Stimulated activated CD4-positive, alpha-beta T cell treated with anti-CD3 and anti-CD28 coated beads, TNF-alpha, amount 100 ng/mL, for 4 hours (primary cell): ENCODE data around the gene C10orf120.

Experiments used
- DNase-seq, 3 experiments: peaks; one replicate each; pipeline ENCODE4 v3.0.0-alpha.2; 2020; ENCODE audit warnings: low read depth in 3 of 3

C10orf120 gene

DNA sequence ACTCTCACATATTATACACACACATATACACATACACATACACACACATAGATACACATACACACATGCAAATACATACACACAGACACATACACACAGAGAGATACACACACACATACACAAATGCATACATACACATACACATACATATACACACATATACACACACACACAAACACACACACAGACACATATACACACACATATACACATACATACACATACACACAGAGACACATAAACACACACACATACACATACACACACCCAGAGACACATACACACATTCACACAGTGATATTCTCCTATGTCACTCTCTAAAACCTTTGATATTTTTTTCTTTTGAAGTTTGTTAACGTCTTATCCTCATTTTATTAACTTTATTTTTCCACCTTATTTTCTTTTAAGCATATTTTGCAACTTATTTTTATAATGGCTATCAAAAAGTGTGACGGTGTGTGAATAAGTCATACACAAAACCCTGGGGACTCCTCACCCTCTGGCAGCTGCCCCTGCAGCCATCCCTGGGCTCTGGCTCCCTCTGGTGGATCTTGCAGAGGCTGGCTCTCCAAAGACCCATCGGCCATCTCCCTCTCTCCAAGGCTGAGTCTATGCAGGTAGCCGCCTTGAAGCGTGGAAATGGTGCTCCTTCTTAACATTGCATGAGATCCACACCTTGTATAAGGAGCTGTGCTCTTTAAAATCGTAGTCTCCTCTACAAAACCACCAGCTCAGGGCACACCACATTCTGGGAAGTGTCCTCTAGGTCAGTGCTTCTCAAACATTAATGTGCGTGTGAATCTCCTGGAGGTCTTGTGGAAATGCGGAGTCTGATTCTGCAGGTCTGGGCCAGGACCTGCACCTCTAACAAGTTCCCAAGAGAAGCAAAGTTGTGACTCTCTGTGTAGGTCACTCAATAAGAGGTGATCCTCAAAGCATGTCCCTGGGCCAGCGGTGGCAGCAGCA, 4.1 kb upstream of the C10orf120 start:
- DNase-seq, result peak; percentile 4 to 14 (median 9)

DNA sequence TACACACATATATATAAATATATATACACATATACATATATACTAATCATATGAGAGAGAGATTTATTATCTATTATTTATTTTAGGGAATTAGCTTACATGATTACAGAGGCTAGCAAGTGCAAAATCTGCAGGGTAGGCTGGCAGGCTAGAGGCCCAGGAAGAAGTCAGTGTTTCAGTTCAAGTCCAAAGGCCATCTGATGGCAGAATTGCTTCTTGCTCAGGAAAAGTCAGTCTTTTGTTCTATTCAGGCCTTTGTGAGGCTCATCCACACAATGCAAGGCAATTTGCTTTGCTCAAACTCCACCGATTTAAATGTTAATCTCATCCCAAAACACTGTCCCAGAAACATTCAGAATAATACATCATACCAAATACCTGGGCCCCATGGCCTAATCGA, 2.6 kb upstream of the C10orf120 start:
- DNase-seq, result no peak

DNA sequence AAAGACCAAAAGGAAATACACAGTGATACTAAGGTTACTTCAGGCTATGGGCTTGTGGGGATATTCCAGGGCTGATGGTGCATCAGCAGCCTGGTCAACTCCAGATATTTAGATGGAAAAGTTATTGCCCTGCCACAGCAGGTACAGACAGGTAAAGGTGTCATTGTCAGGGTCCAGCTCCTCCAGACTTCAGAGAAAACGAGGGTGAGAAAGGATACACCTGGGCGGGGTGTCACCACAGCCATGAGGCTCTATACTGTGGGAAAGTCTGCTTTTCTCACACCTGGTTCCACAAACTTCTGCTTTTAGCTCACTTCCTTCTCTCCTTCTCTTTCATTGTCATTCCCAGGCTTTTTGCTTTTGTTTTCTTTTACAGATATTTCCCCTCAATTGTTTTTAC, 2.0 kb upstream of the C10orf120 start:
- DNase-seq, result no peak

DNA sequence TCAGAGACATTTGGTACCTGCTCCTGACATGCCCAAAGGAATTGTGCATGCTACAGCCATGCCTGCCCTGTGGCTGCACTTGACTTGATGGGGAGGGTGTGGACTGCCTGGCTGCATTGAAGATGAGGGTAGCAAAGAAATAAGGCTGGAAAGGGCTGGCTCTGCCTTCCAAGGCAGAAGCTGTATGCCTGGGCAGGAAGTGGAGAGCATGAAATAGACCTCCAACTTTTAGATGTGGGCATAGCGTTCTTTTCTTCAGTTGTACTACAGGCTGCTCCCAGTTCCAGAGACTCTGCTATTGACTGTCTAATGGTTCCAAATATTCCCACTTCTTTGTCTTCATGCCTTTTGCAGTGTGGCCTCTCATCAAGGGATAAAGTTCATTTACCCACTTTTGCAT, 3.0 kb downstream of the C10orf120 start:
- no peak for DNase-seq

DNA sequence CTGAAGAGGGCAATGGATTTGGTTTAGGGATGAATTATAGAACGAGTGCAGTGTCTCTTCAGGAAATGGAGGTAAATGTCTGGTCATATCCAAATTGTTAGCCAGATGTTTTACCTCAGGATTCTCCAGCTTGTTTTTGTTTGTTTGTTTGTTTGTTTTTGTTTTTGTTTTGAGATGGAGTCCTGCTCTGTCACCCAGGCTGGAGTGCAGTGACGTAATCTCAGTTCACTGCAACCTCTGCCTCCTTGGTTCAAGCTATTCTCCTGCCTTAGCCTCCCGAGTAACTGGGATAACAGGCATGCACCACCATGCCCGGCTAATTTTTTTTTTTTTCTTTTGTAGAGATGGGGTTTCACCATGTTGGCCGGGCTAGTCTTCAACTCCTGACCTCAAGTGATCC, 6.9 kb downstream of the C10orf120 start:
- DNase-seq, result no peak

DNA sequence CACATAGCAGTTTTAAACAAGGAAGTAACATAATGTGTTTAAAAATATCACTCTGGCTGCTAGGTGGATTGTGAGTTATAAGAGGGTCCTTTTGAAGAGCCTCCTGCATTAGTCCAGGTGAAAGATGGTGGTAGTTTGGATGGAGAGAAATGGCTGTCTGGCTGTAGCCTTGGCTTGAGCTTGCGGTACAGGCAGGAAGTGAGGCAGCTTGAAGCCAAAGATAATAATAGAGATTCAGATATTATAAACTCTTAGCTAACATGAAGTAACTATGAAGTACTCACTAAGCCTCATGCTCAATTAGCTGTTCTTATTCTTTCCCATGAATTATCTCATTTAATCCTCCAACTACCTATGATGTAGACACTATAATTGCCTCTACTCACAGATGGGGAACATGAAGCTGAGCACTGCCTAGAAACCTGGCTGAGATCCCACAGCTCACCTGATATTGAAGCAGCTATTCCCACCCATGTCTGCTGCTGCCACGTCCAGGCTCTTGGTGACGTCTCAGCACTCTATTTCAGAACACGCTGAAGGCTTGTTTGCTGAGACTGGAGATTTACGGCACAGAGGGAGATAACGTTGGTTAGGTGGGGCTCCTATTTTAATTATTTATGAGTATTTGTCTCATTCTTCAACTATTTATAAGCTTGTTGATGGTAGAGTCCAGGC, 10.4 kb downstream of the C10orf120 start:
- no peak for DNase-seq

DNA sequence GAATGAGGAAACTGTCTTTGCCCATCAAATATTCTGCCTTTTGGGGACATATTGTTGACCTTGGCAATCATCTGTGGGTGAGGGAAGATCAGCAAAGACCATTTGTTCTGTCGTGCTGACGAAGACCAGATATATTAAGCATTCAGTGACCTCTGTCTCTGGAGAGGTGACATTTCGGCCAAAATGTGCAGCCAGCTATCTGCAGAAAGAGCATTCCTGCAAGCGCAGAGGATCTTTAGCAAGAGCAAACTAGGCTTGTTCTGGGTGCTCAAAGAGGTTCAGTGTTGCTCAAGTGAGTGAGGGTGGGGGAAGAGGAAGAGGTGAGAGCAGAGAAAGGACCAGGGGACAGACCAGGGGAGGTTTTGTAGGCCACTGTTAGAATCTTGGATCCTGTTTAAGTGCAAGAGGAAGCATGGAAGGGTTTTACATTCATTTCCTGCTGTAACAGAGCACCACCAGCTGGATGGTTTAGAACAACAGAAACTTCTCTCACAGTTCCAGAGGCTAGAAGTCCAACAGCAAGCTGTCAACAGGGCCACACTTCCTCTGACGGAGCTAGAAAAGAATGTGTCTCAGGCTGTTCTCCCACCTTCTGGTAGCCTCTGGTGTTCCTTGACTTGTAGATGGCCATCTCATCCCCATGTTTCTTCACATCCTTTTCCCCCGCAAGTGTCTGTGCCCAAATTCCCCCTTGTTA, 11.2 kb downstream of the C10orf120 start:
- no peak for DNase-seq

DNA sequence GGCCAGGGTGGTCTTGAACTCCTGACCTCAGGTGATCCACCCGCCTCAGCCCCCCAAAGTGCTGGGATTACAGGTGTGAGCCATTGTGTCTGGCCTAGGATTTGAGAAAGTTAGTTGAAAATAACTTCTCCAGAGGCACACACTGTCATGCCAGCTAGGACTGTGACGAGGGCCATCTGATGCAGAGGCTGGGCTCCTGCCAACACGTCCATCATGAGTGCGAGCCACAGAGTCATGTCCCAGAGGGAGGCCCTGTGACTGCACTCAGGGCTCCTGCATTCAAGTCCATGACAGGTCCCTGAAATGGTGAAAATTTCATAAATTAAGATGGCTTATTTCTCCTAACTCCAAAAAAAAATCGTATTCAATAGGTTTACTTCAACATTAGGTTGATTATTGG, 17.1 kb downstream of the C10orf120 start:
- no peak for DNase-seq

DNA sequence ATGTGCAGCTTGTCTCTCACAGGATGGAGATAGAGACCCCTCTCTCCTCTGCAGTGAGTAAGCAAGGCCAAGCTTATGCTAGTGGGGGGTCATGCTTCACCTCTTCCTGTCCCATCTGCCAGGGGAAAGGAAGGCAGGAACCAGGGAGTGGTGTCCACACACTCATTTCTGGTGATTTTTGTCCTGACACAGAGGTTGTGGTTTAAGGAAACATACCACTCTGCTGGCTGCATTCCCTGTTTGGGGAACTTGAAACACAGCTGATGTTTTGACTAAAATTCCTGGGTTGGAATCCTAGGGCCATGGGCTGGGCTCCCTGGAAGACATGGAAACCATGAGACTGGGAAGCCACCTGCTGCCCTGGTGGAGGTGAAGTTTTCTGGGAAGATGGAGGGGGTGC, 21.4 kb downstream of the C10orf120 start:
- DNase-seq, result no peak

DNA sequence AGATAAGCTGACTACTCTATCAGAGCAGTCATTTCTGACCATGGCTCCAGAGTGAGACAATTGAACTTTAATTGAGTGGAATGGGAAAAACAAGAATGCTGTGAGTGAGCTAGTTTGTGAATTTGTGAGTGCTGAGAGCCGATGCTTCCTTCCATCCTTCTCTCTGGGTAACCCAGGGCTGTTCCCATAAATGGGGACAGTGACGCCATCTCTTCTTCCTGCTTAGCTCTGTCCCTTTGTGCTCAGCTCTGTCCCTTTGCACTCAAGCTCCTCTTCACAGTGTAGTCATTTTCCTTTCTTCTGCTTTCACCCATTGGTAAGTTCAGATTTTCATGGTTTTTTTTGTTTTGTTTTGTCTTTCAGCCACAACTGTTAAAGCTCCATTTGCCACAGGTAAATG, 24.4 kb downstream of the C10orf120 start:
- DNase-seq, result no peak

DNA sequence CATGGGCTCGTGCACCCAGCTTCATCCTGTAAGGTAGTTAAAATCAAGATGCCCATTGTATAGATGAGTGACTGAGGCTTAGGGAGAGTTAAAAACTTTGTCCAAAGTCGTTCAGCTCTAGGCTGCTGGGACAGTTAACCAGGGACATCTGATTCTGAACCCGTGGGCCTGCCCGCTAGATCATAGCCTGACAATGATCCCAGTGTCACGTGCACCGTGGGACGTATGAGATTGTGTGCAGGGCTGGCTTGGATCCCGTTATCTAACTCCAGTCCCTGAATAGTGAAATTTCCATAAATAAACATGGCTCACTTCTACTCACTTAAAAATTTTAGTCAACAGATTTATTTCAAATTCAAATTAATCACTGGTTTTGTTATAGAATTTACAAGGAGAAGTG, 24.9 kb downstream of the C10orf120 start:
- DNase-seq, result no peak

DNA sequence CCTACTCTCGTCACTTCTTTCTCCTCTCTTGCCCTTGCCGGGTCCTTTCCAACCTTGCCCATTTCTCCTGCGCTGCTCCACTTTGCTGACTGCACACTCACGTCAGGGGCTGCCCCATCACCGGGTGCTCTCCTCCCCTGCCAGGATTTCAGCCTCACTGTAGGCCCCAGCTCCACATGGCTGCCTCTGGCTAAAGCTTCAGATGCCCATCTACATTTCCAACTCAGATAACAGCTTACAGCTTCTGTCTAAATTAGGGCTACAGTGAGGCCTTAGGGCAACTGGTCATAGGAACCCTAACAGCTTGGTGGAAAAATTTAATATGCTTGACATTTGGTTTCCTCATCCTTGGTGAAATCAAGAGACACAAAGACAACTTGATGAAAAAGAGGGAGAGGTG, 25.9 kb downstream of the C10orf120 start:
- no peak for DNase-seq

DNA sequence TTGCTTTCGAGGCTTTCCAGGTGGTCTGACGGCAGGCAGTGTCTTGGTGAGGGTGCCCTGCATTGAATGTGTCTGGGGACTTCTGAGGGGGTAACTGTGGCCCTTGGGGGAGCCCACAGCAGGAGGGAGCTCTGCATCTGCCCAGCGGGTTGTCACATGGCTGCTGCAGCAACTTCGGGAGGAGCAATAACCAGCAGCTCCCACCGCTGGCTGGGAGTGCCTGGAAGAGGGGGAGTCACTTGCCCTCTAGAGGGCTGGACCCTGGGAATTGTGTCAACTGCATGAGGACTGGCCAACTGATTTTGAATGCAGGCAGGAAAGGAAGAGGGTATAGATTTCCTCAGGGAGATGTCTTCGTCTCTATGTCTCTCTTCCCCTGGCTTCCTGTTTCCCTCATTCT, 26.4 kb downstream of the C10orf120 start:
- no peak for DNase-seq

DNA sequence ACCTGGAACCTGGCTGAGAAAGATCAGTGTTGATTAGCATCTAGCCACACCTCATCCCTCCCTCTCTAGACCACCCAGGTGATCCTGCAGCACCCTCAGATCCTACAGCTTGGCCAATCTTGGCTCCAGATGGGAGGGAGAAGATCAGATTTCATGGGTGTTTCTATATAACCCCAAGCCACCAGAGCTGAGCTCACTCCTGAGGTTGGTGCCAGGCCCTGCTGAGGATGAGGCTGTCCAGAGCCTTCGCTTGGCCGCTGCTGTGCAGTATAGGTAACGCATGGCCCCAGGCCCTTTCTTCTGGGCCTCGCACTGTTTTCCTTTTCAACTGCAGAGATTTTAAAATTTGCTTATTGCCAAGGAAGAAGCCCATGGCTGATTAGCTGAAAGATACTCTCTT, 27.0 kb downstream of the C10orf120 start:
- no peak for DNase-seq

DNA sequence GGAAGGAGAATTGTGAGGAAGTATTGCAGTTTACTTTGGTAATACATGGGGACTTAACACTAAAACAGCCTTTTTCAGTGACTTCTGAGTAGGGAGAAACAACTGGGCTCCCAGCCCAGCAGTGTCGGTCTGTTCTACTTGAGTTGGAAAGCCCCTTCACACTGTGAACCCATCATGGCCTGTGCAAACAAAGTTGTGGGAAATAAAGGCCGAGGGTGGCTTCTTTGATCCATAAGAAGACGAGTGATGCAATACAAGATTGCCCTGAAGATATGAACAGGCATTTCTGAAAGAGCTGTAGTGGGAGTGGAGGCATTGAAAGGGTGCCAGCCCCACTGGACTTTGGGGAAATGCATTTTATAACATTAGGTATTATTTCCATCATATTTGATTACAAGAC, 28.3 kb downstream of the C10orf120 start:
- no peak for DNase-seq

DNA sequence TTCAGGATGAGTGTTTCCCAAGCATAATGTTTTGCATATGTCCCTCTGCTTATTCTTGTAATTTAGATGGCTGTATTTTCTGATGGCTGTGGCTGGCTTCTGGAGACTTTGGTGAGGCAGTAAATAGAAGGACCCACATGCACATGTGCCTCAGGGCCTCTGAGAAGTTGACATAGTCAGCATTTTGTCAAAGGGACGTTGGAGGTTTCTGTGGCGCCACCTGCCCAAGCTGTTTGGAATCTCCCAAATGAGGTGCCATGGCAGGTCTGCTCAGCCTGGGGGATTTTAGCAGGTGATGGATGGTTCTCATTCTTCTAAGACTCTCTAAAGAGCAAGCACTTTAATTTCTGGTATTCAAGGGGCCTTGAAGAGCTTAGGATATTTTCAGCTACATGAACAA, 29.8 kb downstream of the C10orf120 start:
- DNase-seq, result no peak

DNA sequence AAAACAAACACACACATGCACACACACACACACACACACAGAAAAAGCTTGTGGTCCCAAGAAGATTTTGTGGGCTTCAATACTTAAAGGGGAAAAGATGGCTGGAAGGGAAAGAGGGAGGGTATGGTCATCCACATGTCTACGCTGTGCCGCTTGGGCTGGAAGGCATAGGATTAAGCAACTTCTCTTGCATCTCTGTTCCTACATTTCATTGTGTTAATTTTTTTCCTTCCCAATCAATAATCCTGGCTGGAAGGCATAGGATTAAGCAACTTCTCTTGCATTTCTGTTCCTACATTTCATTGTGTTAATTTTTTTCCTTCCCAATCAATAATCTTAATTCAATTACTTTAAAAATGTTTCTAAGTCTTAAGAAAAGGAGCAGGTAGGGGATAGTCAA, 30.6 kb downstream of the C10orf120 start:
- DNase-seq, result no peak

DNA sequence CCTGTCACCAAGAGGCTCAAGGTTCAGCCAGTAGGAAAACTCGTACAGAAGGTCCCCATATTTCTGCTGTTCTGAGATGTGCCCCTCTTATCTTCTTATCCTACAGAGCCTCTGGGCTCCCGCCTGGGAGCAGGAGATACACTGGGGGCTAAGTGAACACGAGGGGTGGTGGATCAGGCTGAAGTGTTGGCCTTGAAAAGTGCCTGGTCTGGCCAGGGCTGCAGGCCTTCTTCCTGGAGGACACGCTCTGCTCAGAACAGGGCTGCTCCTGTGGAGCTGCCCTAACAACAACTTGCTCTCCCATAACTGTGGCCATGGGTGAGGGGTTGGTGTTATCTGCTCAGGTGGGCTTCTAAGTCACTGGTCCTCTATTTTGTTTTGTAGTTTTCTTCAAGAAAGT, 33.7 kb downstream of the C10orf120 start:
- no peak for DNase-seq

DNA sequence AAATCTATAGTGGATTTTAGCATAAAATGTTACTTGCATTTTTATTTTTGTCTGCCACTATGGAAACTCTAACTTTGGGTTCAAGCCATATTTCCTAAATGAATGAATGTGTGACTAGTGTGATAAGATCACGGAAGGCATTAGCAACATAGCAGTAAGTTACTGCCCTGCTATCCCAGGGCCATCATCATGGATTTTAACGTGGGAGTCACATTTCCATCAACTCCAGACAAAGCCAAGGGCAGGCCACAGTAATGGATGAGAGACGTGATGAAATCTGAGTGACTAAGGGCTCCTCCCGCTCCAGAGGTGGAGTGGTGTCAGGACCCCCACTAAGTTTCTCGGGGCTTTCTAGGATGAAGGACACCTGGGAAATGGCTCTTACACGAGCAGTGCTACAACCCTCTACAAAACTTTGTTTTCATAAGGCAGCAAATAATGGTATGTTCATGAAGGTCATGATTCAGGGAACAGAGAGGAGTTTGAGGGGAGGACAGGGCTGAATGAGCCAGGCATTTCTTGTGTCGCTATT, 34.3 kb downstream of the C10orf120 start:
- DNase-seq, result no peak

DNA sequence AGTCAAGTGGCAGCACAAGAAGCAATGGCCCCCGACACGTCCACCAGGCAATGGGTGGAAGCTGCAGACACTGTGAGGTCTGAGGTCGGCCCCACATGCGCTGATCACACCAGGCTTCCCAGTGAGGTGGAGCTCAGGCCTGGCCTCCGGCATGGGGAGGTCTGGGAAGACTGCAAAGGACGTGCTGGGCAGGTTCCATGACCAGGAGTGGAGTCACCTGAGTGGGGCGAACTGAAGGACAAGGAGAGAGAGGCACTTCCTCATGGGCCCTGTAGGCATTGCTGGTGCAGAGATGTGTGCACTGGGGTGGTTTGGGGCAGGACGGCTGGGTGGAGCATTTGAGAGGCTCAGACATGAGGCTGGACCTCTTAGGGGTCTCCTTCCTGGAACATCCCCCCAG, 35.1 kb downstream of the C10orf120 start:
- no peak for DNase-seq

DNA sequence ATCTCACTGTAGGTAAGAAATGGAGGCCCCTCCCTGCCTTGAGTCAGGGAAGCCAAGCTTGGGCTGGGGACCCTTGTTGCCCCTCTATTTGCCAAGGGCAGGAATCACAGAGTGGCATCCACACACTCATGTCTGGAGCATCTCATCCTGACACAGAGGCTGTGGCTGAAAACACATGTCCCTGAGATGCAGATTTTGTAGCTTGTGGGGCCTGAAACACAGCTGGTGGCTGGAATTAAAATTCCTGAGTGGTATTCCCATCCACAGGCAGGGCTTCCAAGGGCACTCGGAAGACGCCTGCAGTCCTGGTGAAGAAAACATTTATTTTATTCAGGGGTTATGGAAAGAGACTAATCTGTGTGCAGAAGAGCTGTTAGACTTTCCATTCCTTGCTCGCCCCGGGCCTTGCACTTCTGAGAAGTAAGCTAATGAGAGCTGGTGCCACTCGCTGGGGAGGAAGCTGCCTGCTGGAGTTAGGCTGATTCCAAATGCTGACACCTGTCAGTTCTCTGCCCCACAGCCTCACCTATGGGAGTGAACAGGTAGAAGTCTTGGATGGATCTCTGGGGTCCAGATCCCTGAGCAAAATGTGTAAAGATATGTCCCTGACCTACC, 36.0 kb downstream of the C10orf120 start:
- no peak for DNase-seq

DNA sequence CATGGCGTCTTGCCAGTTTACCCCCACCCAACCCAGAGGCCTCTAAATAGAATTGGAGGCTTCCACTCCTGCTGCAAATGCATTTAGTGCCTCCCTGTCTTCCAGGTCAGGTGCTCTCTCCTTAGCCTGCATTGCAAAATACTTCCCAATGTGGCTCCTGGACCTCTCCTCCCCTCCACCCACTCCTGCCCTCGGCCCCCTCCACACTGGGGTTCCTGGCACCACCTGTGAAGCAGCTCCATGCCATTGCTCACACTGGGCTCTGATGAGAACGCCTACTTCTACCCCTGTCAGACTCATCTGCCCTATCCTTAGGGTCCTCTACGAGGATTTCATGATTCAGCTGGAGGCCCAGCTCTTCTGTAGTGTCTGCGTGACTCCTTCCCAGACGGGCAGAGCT, 37.4 kb downstream of the C10orf120 start:
- no peak for DNase-seq
